Parathyroid adenoma (tissue), 2 donors: ENCODE measurements around the gene KRT33A.

Experiments used
- H2AFZ ChIP-seq: fragments of 300-600 bp; sonication (generic); one replicate; pipeline ENCODE4 v1.7.0; 2017; ENCODE audit warnings: antibody characterized with exemption, mild to moderate bottlenecking
- H3K27ac ChIP-seq: fragments of 300-600 bp; sonication (generic); one replicate; pipeline ENCODE4 v1.7.0; 2017
- H3K27me3 ChIP-seq: fragments of 300-600 bp; sonication (generic); one replicate; pipeline ENCODE4 v1.7.0; 2017; ENCODE audit warnings: low read length; ENCODE audit not compliant: control insufficient read depth, insufficient read depth
- H3K36me3 ChIP-seq: fragments of 300-600 bp; sonication (generic); one replicate; pipeline ENCODE4 v1.7.0; 2017; ENCODE audit warnings: low read length; ENCODE audit not compliant: control insufficient read depth, insufficient read depth
- H3K4me1 ChIP-seq: fragments of 300-600 bp; sonication (generic); one replicate; pipeline ENCODE4 v1.7.0; 2017; ENCODE audit warnings: control low read depth
- H3K4me2 ChIP-seq: fragments of 300-600 bp; sonication (generic); one replicate; pipeline ENCODE4 v1.7.0; 2017; ENCODE audit warnings: low read length
- H3K4me3 ChIP-seq: fragments of 300-600 bp; sonication (generic); one replicate; pipeline ENCODE4 v1.7.0; 2017; ENCODE audit warnings: low read depth, low read length
- H3K79me2 ChIP-seq: fragments of 300-600 bp; sonication (generic); one replicate; pipeline ENCODE4 v1.7.0; 2017; ENCODE audit warnings: control low read depth
- H3K9ac ChIP-seq: fragments of 300-600 bp; sonication (generic); one replicate; pipeline ENCODE4 v1.7.0; 2017; ENCODE audit warnings: mild to moderate bottlenecking
- H3K9me3 ChIP-seq: fragments of 300-600 bp; sonication (generic); one replicate; pipeline ENCODE4 v1.7.0; 2017; ENCODE audit warnings: low read length; ENCODE audit not compliant: control insufficient read depth
- CTCF ChIP-seq: fragments of 300-600 bp; sonication (generic); IDR thresholded peaks from one replicate; pipeline ENCODE4 v1.7.0; 2017; ENCODE audit warnings: antibody characterized with exemption, mild to moderate bottlenecking
- donor health status: primary hyperparathyroidism.

Gene KRT33A

GRCh38 chr17:41322903-41323895 lies 27.4 kb downstream of the KRT33A start:
- Histone ChIP-seq H3K9ac (no peak overlapping the region), H3K9me3 (no peaks in the 10 kb centered on the region), H3K36me3 (no peaks in the 10 kb centered on the region), H3K4me3 (no peak overlapping the region), H3K27me3 (no peaks in the 10 kb centered on the region), H3K4me2 (no peak overlapping the region), H3K79me2 (no peaks in the 10 kb centered on the region), H3K4me1 (no peaks in the 10 kb centered on the region), H3K27ac (no peak overlapping the region), H2AFZ (no peak overlapping the region)
- TF ChIP-seq CTCF = no peak

- H3K4me3 ChIP-seq = no peak overlapping the region
- peak; percentile 62 for TF ChIP-seq CTCF
- no peak overlapping the region for H3K9ac ChIP-seq
- no peaks in the 10 kb centered on the region for H3K9me3 ChIP-seq
- H3K36me3 ChIP-seq = no peaks in the 10 kb centered on the region
- no peak overlapping the region for H3K27ac ChIP-seq
- no peaks in the 10 kb centered on the region for H3K27me3 ChIP-seq
- peak overlapping the region; percentile 11 for H2AFZ ChIP-seq
- H3K4me2 ChIP-seq = no peak overlapping the region
- H3K79me2 ChIP-seq = no peaks in the 10 kb centered on the region
- H3K4me1 ChIP-seq = no peaks in the 10 kb centered on the region
These were observed 28.3 kb downstream of the KRT33A start for GRCh38 chr17:41322094-41322902.

- Histone ChIP-seq H3K4me3 (no peak overlapping the region), H3K9ac (no peak overlapping the region), H3K79me2 (no peaks in the 10 kb centered on the region), H3K27ac (no peak overlapping the region), H3K36me3 (no peaks in the 10 kb centered on the region), H3K27me3 (no peaks in the 10 kb centered on the region), H3K4me1 (no peaks in the 10 kb centered on the region), H3K4me2 (no peak overlapping the region), H3K9me3 (no peaks in the 10 kb centered on the region), H2AFZ (no peak overlapping the region)
- TF ChIP-seq CTCF = no peak
These were observed 32.4 kb downstream of the KRT33A start for GRCh38 chr17:41318231-41318630.

- Histone ChIP-seq H3K4me1 (no peaks in the 10 kb centered on the region), H3K27me3 (no peaks in the 10 kb centered on the region), H3K9me3 (no peaks in the 10 kb centered on the region), H3K9ac (no peak overlapping the region), H3K4me2 (no peak overlapping the region), H3K4me3 (no peak overlapping the region), H3K79me2 (no peaks in the 10 kb centered on the region), H3K36me3 (no peaks in the 10 kb centered on the region), H2AFZ (no peak overlapping the region), H3K27ac (no peak overlapping the region)
- TF ChIP-seq CTCF = no peak
These were observed 34.7 kb downstream of the KRT33A start for GRCh38 chr17:41315814-41316445.
